GM20431 (cell line): Measurements from ENCODE around the gene GNAI2.
"Not testable (repeated sequence)": the region's sequence is repeated elsewhere in the genome, so short reads cannot be mapped to it uniquely, and the experiment has no call there.

Experiments
- in situ Hi-C: fragments of 300-500 bp; cut with MseI, MboI; formaldehyde crosslinking; loops from one replicate; pipeline ENCODE4 v1.15.0; 2020; ENCODE audit warnings: low sequenced_read_pairs; ENCODE audit not compliant: unreplicated experiment

GNAI2 gene

DNA sequence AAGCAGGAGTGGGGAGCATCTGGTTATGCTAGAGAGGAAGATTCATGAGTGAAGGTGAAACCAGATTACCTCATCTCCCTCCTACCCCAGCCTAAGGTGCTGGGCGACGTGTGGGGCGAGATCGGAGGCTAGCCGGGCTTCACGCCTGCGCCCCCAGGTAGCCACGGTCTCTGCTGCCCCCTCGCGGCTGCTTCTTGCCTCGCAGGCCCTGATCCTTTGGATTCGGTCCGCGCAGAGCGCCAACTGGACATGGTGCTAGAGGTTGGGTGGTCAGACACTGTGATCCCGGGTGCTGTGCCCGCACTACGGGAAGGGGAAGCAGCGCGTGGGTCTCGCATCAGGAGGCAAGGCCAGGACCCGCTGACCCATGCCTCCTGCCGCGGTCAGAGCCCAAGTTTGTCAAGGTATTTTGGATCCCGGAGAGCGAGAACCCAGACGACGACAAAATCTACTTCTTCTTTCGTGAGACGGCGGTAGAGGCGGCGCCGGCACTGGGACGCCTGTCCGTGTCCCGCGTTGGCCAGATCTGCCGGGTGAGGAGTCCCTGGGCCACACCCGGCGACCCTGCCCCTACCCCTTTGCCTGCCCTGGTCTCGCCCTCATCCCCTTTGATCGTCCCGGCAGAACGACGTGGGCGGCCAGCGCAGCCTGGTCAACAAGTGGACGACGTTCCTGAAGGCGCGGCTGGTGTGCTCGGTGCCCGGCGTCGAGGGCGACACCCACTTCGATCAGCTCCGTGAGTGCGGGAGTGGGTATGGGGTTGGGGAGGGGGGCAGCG, 37.1 kb downstream of the GNAI2 start:
- in situ Hi-C loops = no loop called here

DNA sequence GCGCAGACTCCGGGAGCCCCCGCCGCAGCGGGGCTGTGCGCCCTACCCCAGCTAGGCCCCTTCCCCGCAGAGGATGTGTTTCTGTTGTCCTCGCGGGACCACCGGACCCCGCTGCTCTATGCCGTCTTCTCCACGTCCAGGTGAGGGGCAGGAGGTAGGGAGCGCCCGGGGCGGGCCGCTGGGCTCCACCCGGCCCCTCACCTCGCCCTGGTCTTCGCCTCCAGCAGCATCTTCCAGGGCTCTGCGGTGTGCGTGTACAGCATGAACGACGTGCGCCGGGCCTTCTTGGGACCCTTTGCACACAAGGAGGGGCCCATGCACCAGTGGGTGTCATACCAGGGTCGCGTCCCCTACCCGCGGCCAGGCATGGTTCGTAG, 37.7 kb downstream of the GNAI2 start:
- in situ Hi-C loops = no loop called here

DNA sequence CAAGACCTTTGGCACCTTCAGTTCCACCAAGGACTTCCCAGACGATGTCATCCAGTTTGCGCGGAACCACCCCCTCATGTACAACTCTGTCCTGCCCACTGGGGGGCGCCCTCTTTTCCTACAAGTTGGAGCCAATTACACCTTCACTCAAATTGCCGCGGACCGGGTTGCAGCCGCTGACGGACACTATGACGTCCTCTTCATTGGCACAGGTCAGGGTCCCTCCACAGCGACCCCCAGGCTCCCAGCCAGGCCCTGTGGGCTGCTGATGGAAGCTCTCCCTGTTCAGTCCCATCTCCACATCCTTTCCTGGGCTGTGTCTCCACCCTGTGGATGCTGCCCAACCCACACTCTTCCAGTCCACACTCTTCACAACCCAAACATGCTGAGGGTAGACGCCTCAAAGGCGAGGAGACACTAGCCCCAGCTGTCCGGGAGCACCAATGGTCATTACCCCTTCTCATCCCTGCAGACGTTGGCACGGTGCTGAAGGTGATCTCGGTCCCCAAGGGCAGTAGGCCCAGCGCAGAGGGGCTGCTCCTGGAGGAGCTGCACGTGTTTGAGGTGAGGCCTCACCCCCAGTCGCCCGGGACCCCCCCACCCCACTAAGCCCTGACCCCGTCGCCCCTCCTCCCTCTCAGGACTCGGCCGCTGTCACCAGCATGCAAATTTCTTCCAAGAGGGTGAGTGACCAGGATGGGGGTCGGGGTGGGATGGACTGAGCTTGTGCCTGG, 38.5 kb downstream of the GNAI2 start:
- in situ Hi-C loops = no loop called here

DNA sequence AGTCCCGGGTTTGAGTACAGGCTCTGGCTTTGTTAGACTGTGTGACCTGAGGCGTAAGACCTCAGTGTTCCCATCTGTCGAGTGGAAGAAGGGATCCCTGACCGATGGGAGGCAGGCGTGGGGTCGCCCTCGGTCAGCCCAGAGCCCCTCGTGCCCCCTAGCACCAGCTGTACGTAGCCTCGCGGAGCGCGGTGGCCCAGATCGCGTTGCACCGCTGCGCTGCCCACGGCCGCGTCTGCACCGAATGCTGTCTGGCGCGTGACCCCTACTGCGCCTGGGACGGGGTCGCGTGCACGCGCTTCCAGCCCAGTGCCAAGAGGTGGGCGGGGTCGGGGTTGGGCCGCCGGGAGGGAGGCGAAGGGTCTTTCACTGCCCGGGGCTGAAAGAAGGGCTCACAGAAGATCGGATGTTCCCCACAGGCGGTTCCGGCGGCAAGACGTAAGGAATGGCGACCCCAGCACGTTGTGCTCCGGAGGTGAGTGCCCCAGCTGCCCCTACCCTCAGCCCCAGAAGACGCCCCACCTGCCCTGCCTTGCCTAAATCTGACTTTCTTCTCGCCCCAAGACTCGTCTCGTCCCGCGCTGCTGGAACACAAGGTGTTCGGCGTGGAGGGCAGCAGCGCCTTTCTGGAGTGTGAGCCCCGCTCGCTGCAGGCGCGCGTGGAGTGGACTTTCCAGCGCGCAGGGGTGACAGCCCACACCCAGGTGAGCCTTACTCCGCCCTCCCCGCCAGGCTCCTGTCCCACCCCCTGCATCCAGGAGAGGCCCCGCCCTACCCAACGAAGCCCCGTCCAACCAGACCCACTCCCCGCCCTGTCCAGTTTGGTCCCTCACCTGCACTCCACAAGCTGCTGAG, 39.4 kb downstream of the GNAI2 start:
- in situ Hi-C loops = no loop called here

DNA sequence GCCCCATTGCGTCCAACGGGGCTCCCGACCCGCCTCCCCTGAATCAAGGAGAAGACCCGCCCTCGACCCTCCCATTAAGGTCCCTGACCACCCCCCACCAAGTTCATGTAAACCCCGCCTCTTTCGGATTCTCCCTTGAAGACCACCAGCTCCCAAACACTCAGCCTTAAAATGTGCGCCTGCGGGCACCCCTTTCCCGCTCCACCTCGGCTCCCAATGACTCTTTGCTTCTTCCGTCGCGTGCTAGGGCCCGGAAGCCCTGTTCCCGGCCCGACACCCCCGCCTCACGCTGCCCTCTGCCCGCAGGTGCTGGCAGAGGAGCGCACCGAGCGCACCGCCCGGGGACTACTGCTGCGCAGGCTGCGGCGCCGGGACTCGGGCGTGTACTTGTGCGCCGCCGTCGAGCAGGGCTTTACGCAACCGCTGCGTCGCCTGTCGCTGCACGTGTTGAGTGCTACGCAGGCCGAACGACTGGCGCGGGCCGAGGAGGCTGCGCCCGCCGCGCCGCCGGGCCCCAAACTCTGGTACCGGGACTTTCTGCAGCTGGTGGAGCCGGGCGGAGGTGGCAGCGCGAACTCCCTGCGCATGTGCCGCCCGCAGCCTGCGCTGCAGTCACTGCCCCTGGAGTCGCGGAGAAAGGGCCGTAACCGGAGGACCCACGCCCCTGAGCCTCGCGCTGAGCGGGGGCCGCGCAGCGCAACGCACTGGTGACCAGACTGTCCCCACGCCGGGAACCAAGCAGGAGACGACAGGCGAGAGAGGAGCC, 40.2 kb downstream of the GNAI2 start:
- in situ Hi-C loops = no loop called here

- in situ Hi-C loops = no loop called here
These were observed 40.7 kb downstream of the GNAI2 start for GRCh38 chr3:50276762-50277101.

DNA sequence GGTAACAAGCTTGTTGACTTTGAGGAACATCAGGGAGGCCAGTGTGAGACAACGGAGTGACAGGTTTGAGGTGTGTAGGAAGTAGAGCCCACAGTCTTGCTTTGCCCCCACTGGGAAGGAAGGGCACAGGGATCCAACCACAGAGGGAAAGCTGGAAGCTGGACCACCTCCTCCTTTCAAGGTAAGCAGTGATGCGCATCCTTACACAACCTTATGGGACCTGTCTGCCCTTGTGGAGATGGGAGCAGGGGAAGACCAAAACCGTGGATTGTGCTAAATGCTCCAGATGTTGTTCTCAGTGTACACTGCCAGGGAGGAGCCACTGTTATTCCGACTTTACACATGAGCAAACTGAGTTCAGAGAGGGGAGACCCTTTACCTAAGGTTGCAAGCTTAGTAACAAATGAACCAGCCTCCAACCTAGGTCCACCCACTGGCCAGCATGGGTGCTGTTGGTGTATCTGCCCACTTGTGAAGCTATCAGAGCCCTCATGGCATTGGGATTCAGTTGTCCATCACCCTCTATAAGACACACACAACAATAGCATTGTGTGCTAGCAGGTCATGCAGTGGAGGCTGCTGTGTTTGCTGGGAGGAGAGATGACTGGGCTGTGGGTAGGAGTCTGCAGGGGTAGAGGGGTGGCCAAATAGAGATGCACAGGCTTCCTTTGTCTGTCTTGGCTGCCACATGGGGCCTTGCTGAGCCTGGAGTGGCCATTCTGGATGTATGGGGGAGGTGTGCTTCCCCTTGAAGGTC, 42.3 kb downstream of the GNAI2 start:
- in situ Hi-C loops = no loop called here

- in situ Hi-C loops = no loop called here
These were observed 42.8 kb downstream of the GNAI2 start, which contains the start of gene LSMEM2 for GRCh38 chr3:50278880-50279224. TSS of gene LSMEM2 (plus strand) at chr3:50279087. CDS start at chr3:50279114, 27 bp downstream.

GRCh38 chr3:50279255-50280016, 43.4 kb downstream of the GNAI2 start:
- in situ Hi-C loops = no loop called here

- in situ Hi-C loops = not testable (repeated sequence)
These were observed 48.1 kb downstream of the GNAI2 start for GRCh38 chr3:50284121-50284520.

DNA sequence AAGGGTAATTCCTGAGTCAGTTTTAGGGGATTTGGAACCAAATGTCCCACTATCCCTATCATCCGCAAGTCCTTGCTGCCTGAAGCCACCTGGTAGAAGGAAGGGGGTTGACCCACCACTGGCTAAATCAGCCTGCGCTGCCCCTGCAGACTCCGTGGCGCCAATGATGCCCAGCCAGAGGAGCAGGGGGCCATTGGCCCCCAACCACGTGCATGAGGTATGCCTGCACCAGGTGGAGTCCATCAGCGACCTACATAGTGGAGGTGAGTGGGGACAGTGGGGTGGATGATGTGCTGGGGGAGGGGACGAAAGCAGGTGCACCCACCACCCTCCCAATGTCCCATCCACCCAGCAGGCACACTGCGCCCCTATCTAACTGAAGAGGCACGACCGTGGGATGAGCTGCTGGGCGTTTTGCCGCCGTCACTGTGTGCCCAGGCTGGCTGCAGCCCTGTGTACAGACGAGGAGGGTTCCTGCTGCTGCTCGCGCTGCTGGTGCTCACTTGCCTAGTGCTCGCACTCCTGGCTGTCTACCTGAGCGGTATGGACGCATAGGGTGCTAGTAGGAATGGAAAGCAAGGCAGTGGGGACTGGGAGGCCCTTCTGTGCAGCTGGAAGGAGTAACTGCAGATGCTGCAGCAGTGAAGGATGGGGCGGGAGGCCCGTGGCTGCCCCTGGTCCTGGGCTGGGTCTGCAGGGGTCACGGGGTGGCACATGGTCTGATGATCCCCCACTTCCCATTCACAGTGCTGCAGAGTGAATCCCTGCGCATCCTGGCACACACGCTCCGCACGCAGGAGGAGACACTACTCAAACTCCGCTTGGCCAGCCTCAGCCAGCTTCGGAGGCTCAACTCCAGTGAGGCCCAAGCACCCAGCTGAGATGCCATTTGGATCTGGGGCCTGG, 50.6 kb downstream of the GNAI2 start:
- in situ Hi-C loops = no loop called here

- in situ Hi-C loops = no loop called here
These were observed 51.3 kb downstream of the GNAI2 start for GRCh38 chr3:50287262-50287661.

DNA sequence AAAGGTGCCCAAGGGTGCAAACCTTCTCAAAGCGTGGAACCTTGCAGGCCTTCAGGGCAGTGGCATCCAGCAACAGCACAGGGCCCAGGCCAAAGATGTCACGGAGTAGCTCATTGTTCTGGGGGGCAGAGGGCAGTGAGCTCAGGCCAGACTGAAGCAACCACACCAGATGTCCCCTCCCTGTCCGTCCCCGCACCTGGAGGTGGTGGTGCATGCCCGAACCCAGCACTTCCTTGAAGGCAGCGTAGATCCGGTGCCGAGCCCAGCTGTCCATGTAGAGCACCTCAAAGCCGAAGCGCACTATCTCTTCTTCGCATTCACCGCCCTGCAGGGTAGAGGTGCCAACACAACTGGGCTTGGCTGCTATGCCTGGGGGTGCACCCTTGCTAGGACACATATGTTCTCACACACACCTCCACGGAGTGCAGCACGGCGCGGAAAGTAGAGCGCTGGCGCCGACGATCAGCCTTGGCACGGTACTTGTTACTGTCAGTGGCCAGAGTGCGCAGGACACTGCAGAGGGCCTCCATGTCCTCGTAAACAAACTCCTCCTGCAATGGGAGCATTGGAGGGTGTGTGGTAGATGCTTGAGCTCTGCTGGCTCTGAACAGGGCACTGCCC, 52.5 kb downstream of the GNAI2 start:
- in situ Hi-C loops = no loop called here

DNA sequence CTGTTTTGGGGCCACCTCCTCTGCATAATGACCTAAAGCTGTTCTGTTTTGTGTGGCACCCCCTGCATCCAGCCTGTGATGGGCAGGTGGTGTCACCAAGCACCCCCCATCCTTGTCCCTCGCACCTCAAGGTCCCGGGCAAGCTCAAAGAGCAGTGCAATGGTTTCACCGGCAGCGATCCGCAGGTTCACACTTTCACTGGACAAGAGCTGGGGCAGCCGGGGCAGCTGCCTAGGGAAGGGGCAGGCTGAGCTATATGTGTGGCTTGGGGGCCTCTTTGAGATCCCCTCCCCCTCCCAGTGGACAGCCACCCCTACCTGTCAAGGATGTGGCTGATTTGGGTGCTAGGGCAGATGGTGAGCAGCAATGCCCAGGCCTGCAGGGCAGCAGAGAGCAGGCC, 53.1 kb downstream of the GNAI2 start:
- in situ Hi-C loops = no loop called here

- in situ Hi-C loops = no loop called here
These were observed 54.2 kb downstream of the GNAI2 start for GRCh38 chr3:50290161-50290641.

- in situ Hi-C loops = no loop called here
These were observed 56.4 kb downstream of the GNAI2 start, which contains the start of gene IFRD2 for GRCh38 chr3:50292159-50293078. TSS of gene IFRD2 (minus strand) at chr3:50292429. CDS start at chr3:50292274, 155 bp downstream.
